Esophagus squamous epithelium (tissue), 4 donors: ENCODE data around the gene ATRAID.

Experiments
- POLR2A ChIP-seq, 4 donors: fragments of 450-650 bp; IDR thresholded peaks; one replicate each; pipeline ENCODE4 v1.6.1; 2017; ENCODE audit warnings: antibody characterized with exemption in 4 of 4, mild to moderate bottlenecking in 4 of 4, moderate library complexity in 3 of 4
- TF ChIP-seq, protein P1 (sequence below), 6 experiments: fragments of 450-650 bp in 4 of 6; fragments of 200-600 bp in 2 of 6; sonication (generic) in 2 of 6; IDR thresholded peaks; one replicate each; pipeline ENCODE4 v1.5.1; 2016 to 2019; ENCODE audit warnings: antibody characterized with exemption in 6 of 6, mild to moderate bottlenecking in 4 of 6, moderate library complexity in 4 of 6

DNA sequence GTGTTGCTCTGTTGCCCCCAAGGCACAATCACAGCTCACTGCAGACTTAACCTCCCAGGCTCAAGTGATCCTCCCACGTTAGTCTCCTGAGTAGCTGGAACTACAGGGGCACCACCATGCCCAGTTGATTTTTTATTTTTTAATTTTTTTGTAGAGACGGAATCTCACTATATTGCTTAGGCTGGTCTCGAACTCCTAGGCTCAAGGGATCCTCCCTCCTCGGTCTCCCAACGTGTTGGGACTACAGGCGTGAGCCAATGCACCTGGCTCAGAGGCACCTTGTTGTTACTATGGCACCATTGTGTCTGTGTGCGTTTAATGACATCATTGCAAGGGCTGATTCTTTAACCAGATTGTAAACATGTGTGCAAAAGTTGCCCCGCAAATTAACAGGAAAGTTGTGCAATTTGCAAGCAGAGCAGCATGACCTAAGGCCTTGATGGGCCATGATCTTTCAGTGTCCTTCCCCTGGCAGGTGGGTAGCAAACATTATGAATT lies 40.4 kb upstream of the ATRAID start:
- TF ChIP-seq, protein P1, sequence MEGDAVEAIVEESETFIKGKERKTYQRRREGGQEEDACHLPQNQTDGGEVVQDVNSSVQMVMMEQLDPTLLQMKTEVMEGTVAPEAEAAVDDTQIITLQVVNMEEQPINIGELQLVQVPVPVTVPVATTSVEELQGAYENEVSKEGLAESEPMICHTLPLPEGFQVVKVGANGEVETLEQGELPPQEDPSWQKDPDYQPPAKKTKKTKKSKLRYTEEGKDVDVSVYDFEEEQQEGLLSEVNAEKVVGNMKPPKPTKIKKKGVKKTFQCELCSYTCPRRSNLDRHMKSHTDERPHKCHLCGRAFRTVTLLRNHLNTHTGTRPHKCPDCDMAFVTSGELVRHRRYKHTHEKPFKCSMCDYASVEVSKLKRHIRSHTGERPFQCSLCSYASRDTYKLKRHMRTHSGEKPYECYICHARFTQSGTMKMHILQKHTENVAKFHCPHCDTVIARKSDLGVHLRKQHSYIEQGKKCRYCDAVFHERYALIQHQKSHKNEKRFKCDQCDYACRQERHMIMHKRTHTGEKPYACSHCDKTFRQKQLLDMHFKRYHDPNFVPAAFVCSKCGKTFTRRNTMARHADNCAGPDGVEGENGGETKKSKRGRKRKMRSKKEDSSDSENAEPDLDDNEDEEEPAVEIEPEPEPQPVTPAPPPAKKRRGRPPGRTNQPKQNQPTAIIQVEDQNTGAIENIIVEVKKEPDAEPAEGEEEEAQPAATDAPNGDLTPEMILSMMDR (IDR thresholded peaks at IDR 0.05) = no peak
- no peak for TF ChIP-seq POLR2A (IDR thresholded peaks at IDR 0.05)
